ENCODE data around the gene ENO2.
"Not testable (repeated sequence)": the region's sequence is repeated elsewhere in the genome, so short reads cannot be mapped to it uniquely, and the experiment has no call there.

ENO2 gene

DNA sequence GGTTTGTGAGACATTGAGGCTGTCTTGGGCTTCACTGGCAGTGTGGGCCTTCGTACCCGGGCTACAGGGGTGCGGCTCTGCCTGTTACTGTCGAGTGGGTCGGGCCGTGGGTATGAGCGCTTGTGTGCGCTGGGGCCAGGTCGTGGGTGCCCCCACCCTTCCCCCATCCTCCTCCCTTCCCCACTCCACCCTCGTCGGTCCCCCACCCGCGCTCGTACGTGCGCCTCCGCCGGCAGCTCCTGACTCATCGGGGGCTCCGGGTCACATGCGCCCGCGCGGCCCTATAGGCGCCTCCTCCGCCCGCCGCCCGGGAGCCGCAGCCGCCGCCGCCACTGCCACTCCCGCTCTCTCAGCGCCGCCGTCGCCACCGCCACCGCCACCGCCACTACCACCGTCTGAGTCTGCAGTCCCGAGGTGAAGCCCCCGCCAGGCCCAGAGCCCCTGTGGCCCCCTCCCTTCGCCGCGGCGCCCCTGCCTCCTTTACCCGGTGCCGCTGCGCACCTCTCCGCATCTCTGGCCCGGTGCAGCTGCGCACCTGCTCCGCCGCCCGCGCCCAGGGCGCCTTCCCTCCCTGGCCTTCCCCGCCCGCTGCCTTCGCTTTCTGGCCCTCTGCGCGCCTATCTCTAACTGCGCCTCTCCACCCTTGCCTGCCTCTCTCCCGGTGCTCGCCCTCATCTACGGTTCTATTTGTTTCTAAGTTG lies at the start of gene ENO2:
ENO2 (plus strand) TSS at position 335 of the 701 bp plus-strand sequence. CDS start 1,253 bp downstream, outside the sequence.
- TF ChIP-seq, protein P1, sequence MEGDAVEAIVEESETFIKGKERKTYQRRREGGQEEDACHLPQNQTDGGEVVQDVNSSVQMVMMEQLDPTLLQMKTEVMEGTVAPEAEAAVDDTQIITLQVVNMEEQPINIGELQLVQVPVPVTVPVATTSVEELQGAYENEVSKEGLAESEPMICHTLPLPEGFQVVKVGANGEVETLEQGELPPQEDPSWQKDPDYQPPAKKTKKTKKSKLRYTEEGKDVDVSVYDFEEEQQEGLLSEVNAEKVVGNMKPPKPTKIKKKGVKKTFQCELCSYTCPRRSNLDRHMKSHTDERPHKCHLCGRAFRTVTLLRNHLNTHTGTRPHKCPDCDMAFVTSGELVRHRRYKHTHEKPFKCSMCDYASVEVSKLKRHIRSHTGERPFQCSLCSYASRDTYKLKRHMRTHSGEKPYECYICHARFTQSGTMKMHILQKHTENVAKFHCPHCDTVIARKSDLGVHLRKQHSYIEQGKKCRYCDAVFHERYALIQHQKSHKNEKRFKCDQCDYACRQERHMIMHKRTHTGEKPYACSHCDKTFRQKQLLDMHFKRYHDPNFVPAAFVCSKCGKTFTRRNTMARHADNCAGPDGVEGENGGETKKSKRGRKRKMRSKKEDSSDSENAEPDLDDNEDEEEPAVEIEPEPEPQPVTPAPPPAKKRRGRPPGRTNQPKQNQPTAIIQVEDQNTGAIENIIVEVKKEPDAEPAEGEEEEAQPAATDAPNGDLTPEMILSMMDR (IDR thresholded peaks at IDR 0.05), result no peak
- Histone ChIP-seq H3K4me3 (peak within 1 kb of the TSS; percentile 68 to 72), H3K27ac (peak within 1 kb of the TSS; percentile 96 to 97), H3K36me3 (peaks cover 0 to 34% (median 15%) of the 10 kb centered on the region in 3 donors), H3K27me3 (no peaks in the 10 kb centered on the region), H3K4me1 (peaks cover 0 to 19% (median 16%) of the 10 kb centered on the region in 4 donors), H3K9me3 (no peaks in the 10 kb centered on the region)
- intact Hi-C loops (cut with DNase I; ENCODE audit: low total_unique reads), result no loop called here
- peak; percentile 81 to 93 for DNase-seq

DNA sequence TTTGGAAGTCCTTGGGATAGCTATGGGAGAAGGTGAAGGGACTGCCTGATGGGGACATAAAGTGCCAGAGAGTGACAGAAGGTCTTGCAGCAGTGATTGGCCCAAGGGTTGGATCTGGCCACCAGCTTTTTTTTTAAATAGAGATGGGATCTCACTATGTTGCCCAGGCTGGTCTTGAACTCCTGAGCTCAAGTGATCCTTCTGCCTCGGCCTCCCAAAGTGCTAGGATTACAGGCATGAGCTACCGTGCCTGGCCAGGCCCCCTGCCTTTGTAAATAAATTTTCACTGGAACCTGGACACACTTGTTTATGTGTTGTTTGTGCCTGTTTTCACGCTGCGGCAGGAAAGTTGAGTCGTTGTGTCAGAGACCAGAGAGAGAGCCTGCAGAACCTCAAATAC lies 49.1 kb upstream of the ENO2 start:
- Histone ChIP-seq H3K4me1 (peaks cover 0 to 33% (median 29%) of the 10 kb centered on the region in 4 donors), H3K36me3 (peaks cover 47 to 68% (median 48%) of the 10 kb centered on the region in 3 donors), H3K27ac (peak overlapping the region in 1 of 2 donors; percentile 100)
- intact Hi-C loops (cut with DNase I; ENCODE audit: low total_unique reads), result loop anchor here (5.0 kb wide), 2 partner anchors 77 to 102 kb away; partner anchors contain the start of genes C12orf57 and RNU7-1
- DNase-seq, H3K9me3 ChIP-seq, H3K4me3 ChIP-seq, H3K27me3 ChIP-seq: not testable (repeated sequence)

DNA sequence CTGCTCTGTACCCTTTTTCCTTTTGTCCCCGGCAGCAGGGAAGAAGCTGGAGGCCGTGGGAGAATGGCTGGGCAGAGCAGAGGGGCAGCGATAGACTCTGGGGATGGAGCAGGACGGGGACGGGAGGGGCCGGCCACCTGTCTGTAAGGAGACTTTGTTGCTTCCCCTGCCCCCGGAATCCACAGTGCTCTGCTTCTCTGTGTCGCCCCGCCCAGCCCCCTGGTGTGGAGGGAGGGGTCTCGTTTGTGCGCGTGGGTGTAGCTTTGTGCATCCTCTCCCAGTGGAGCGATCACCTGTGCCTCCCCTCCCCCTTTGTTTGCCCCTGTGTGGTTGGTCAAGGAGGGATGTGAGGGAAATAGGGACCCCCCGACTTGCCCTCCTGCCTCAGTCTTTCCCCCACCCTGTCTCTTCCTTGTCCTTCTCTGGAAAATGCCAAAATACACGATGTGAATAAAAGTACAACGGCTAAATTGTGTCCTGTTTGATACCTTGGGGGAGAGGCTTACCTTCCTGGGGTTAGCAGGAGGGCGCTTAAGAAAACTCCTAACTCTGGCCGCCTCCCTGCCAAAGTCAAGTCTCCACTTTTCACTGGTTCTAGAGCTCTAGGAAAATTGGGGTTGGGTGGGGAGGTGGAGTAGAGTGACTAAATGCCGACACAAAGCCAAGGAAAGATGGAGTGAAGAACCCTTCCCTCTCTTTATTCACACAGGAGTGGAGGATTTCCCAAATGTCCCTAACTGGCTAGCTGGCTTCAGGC lies 48.0 kb upstream of the ENO2 start:
- Histone ChIP-seq H3K4me1 (peaks cover 0 to 42% (median 35%) of the 10 kb centered on the region in 4 donors), H3K9me3 (no peaks in the 10 kb centered on the region), H3K36me3 (peaks cover 38 to 68% (median 48%) of the 10 kb centered on the region in 3 donors), H3K27me3 (no peaks in the 10 kb centered on the region), H3K4me3 (peak overlapping the region; percentile 94 to 100), H3K27ac (peak overlapping the region; percentile 99 to 100)
- TF ChIP-seq, protein P1 (IDR thresholded peaks at IDR 0.05), result no peak
- peak in 1 of 2 donors; percentile 75 for DNase-seq
- intact Hi-C loops (cut with DNase I; ENCODE audit: low total_unique reads), result loop anchor here (5.0 kb wide), 2 partner anchors 76 to 101 kb away; partner anchors contain the start of genes C12orf57 and RNU7-1

DNA sequence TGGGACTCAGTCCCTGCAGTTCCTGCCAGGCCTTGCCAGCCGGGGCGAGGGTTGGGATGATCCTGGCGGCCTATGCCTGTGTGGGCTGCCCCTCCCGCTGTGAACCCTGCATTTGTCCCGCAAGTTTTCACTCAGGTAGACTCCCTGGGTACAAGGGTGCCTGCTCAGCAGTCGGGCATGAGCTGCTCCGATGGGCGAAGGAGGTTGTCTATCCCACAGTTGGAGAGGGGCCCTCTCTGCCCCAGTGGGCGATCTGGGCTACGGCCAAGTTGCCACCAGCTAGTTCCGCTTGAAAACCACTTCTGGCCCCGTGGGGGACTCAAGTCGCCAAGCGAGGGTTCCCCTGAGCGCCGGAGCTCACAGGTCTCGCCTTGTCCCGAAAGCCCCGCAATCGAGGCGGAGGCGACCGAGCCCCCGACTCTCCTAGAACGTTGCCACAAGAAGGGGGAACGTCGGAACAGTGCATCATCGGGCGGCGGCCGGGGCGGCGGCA lies 47.4 kb upstream of the ENO2 start:
- Histone ChIP-seq H3K36me3 (peaks cover 35 to 64% (median 45%) of the 10 kb centered on the region in 3 donors), H3K27ac (peak overlapping the region; percentile 99 to 100), H3K27me3 (no peaks in the 10 kb centered on the region), H3K4me3 (peak overlapping the region; percentile 94 to 100), H3K4me1 (peaks cover 0 to 48% (median 41%) of the 10 kb centered on the region in 4 donors), H3K9me3 (no peaks in the 10 kb centered on the region)
- DNase-seq, result peak; percentile 83 to 85
- intact Hi-C loops (cut with DNase I; ENCODE audit: low total_unique reads), result loop anchor here (5.0 kb wide), 2 partner anchors 75 to 100 kb away; partner anchors contain the start of genes C12orf57 and RNU7-1
- TF ChIP-seq, protein P1 (IDR thresholded peaks at IDR 0.05), result no peak

DNA sequence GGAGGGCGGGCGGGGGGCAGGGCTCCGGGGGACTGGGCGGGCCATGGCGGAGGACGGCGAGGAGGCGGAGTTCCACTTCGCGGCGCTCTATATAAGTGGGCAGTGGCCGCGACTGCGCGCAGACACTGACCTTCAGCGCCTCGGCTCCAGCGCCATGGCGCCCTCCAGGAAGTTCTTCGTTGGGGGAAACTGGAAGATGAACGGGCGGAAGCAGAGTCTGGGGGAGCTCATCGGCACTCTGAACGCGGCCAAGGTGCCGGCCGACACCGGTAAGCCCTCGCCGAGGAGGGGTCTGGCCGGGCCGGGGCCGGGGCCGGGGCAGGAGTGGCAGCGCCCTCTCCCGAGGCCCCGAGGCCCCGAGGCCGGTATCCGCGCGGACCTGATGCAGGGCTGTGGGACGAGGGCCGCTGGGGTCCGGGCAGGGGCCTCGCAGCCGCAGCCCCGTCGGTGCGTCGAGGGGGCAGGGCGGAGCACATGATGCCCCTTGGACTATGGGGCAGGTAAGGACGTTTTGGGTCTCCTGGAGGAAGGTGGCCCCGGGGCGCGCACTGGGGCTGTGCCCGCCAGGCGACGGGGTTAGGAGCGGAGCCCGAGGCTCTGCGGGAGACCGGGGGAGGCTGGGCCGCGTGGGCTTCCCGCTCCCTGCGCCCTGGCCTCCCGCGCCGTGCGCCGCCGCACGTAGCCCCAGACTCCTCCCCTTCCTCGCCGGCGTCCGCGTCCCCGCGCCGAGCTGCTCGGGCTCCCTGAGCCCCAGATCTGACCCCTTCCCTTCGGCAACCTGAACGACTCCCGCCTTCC lies 46.8 kb upstream of the ENO2 start, which contains the start of gene TPI1:
TPI1 (plus strand) TSS at position 119 of the 798 bp plus-strand sequence; CDS start at position 155, 36 bp downstream.
- DNase-seq, result peak in 1 of 2 donors; percentile 94
- peaks cover 0 to 55% (median 44%) of the 10 kb centered on the region in 4 donors for H3K4me1 ChIP-seq
- TF ChIP-seq, protein P1 (IDR thresholded peaks at IDR 0.05), result peak in 1 of 2 experiments; percentile 6
- H3K4me3 ChIP-seq, result peak within 1 kb of the TSS; percentile 94 to 100
- intact Hi-C loops (cut with DNase I; ENCODE audit: low total_unique reads), result loop anchor here (5.0 kb wide), 2 partner anchors 75 to 100 kb away; partner anchors contain the start of genes C12orf57 and RNU7-1
- H3K9me3 ChIP-seq, result no peaks in the 10 kb centered on the region
- H3K27me3 ChIP-seq, result no peaks in the 10 kb centered on the region
- H3K27ac ChIP-seq, result peak within 1 kb of the TSS; percentile 99 to 100
- peaks cover 28 to 58% (median 43%) of the 10 kb centered on the region in 3 donors for H3K36me3 ChIP-seq

Measured in tibial artery (tissue), 4 donors.